Measurements from ENCODE around the gene CHST5.

DNA sequence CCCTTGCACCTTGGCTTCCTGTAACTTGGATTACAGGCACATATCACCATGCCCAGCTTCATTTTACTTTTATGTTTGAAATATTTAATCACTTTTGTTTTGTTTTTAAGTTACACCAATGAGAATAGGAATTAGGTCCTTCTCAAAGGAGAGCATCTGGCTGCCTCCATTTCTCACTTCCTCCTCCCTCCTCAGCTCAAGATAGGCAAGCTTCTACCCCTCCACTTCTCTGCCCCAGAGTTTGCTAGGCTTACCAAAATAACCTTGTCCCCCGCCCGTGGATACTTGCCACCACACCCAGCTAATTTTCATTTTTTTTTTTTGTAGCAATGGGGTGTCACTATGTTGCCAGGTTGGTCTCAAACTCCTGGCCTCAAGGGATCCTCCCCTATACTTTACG, 48.2 kb upstream of the CHST5 start:
- TF ChIP-seq, protein P1, sequence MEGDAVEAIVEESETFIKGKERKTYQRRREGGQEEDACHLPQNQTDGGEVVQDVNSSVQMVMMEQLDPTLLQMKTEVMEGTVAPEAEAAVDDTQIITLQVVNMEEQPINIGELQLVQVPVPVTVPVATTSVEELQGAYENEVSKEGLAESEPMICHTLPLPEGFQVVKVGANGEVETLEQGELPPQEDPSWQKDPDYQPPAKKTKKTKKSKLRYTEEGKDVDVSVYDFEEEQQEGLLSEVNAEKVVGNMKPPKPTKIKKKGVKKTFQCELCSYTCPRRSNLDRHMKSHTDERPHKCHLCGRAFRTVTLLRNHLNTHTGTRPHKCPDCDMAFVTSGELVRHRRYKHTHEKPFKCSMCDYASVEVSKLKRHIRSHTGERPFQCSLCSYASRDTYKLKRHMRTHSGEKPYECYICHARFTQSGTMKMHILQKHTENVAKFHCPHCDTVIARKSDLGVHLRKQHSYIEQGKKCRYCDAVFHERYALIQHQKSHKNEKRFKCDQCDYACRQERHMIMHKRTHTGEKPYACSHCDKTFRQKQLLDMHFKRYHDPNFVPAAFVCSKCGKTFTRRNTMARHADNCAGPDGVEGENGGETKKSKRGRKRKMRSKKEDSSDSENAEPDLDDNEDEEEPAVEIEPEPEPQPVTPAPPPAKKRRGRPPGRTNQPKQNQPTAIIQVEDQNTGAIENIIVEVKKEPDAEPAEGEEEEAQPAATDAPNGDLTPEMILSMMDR (IDR thresholded peaks at IDR 0.05): no peak
- no peak for TF ChIP-seq ZFX (IDR thresholded peaks at IDR 0.05; ENCODE audit: borderline replicate concordance)

All from 22Rv1 (cell line).